HT1080 (cell line): ENCODE results near the gene ATG4D. TPM values are rescaled to one million over a fixed set of nuclear protein-coding genes. Genes with fewer than 3 reads are reported as not detected.

Experiments used
- DNase-seq: peaks from one replicate; pipeline ENCODE4 v3.0.0-alpha.2; 2015; ENCODE audit warnings: low read depth
- polyA plus RNA-seq, 2 experiments: library from polyadenylated mRNA; depleted of rRNA; stranded (reverse); fragments of >200 nt; gene quantifications; 2 replicates each; pipeline ENCODE4 v1.2.3, GENCODE V29; 2015
- total RNA-seq: library from RNA; depleted of rRNA; stranded (reverse); fragments of >200 nt; shearing (Covaris generic); gene quantifications from 2 replicates; pipeline ENCODE4 v1.2.3, GENCODE V29; 2014; rRNA removed

The ATG4D gene
- 31.8 and 36.8 TPM in 2 replicates for total RNA-seq
- polyA plus RNA-seq (2015; cell fraction: cytosol; rRNA removed): 25.6 and 28.3 TPM in 2 replicates
- 27.2 and 29.9 TPM in 2 replicates for polyA plus RNA-seq (2015; cell fraction: nucleus; rRNA removed)

- DNase-seq: no peak
Observed at GRCh38 chr19:10543420-10544241, at the start of gene ATG4D. Gene ATG4D (plus strand): TSS chr19:10543904. CDS start chr19:10544091, 187 bp downstream.

DNA sequence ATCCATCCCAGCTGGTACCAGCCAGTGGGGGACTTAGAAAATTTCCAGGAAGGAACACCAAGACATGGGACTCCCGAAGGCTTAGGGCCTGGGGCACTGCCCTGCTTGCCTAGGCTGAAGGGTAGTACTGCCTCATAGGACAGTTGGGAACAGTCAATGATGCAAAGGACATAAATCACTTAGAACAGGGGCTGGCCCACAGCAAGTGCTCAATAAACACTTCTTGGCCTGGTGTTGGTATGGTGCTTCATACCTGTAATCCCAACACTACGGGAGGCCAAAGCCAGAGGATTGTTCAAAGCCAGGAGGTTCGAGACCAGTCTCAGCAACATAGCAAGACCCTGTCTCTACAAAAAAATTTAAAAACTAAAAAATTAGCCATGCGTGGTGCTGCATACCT is 46.3 kb upstream of the ATG4D start:
- no peak for DNase-seq

DNA sequence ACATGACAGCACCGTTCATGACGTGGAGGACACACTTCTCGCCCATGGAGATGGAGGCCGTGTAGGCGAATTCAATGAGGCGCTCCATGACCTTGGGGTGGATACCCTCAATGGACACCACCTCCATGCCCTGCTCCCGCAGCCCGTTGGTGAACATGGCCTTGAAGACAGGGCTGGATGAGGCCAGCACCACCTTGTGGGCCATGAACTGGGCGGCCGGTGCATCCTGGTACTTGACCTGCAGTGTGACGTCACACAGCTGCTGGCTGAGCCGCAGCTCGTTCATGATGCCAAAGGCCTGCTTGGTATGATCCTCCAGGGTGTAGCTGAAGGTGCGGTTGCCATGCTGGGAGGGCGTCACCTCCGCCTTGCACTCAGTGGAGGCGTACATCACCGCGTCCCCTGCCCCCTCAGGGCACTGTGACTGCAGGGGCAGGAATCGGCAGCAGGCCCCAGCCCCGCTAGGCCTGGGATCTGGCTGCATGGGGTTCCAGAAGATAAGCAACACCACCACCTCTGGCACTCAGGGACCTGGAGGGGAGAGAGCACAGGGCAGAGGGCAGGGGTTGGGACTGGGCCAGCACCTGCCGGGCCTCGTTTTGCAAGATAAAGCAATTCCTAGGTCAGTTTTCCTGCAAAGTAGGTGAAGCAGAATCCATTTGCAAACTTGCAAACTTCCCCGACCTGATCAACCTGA is 44.0 kb upstream of the ATG4D start:
- no peak for DNase-seq

- DNase-seq: no peak
Observed at GRCh38 chr19:10500247-10500592, 43.5 kb upstream of the ATG4D start.

- peak; percentile 52 for DNase-seq
Observed at GRCh38 chr19:10501971-10502523, 41.7 kb upstream of the ATG4D start.

DNA sequence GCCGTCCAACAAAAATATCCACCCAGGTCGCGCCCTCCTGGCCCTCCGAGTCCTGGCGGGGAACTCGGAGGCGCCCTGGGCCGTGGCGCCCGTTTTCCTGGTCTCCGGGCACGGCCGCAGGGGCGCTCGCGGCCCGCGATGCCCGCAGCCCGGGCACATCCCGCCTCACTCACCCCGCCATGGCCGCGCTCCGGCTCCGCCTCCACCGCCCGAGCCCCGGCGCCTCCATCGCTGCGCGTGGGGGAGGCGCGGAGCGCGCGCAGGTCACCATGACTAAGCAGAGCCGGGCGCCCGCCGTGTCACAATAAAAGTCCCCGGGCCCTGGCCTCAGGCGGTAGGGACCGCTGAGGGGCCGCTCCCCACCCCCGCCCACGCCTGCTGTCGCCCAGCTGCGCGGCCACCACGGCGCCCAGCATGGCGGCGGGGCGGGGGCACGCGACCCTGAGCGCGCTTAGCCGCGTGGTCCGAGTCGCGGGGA is 41.1 kb upstream of the ATG4D start:
- DNase-seq: peak; percentile 89

- DNase-seq: peak; percentile 21
Observed at GRCh38 chr19:10503002-10503789, 40.5 kb upstream of the ATG4D start, which contains the start of gene KEAP1. Gene KEAP1 (minus strand): TSS chr19:10503356. CDS start chr19:10500033, 3,323 bp downstream.

DNA sequence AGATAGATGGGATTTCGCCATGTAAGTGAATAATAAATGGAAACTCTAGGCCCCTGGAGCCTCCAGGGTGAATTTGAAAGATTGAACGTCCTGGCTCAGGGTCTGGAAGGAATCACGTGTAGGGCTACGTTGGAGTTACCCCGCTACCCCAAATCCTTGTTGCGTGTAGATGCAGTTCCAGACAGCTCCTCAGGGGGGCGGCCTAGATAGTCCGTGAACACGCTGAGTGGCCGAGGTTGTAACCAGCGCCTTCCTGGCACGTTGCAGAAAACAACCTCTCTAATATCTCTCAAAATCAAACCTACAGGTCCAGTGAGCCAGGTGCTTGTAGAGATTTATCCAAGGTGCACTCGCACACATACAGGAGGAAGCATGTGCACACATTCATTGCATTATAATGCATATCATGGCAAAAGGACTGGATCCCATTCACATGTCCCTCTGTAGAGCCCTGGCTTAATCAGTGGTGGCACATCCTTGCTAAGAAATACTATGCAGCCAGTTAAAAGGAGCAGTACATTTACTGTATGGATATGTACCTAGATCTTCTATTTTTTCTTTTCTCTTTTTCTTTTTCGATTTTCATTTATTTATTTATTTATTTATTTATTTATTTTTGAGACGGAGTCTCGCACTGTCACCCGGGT is 38.0 kb upstream of the ATG4D start:
- peak; percentile 30 for DNase-seq

DNA sequence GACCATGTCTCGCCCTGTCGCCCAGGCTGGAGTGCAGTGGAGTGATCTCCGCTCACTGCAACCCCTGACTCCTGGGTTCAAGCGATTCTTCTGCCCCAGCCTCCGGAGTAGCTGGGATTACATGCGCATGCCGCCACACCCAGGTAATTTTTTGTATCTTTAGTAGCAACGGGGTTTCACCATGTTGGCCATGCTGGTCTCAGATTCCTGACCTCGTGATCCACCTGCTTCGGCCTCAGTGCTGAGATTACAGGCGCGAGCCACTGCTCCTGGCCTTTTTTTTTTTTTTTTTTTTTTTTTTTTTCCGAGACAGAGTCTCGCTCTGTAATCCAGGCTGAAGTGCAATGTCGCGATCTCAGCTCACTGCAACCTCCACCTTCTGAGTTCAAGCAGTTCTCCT is 35.7 kb upstream of the ATG4D start:
- DNase-seq: no peak

GRCh38 chr19:10508707-10509106 is 35.0 kb upstream of the ATG4D start:
- peak; percentile 50 for DNase-seq

- DNase-seq: no peak
Observed at GRCh38 chr19:10510301-10510802, 33.4 kb upstream of the ATG4D start.

GRCh38 chr19:10513223-10513622 is 30.5 kb upstream of the ATG4D start:
- DNase-seq: no peak

DNA sequence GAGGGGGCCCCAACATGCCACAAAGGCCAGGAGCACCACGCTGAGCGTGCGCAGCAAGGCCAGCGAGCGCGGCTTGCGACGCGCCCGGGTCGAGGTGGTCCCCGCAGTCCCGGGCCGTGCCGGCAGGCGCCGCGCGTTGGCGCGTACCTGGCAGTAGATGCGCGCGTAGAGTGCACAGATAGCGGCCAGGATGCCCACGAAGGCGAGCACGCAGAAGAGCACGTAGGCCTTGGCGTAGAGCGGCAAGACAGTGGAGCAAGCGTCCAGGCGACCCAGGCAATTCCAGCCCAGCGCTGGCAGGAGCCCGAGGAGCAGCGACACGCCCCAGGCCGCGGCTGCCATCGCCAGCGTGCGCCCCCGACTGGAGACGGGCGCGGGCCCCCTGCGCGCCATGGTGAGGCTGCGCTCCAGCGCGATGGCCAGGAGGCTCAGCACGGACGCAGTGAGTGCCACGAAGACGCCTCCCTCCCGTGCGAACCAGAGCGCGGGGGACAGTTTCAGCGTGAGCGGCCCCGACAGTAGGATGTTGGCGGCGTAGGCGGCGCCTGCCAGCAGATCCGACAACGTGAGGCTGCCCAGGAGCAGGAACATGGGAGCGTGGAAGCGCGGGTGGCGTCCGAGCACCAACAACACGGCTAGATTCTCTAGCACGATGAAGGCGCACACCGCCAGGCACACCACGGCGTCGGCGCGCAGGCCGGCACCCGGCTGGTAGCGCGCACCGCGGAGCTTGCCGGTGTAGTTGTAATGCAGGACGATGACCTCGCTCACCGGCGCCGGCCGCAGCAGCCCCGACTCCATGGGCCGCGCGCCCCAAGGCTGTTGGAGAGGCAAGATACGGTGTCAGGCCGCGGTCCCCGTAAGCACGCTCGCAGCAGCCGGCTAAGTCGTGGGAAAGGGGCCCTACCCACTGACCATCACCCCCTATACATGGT is 29.2 kb upstream of the ATG4D start:
- no peak for DNase-seq

DNA sequence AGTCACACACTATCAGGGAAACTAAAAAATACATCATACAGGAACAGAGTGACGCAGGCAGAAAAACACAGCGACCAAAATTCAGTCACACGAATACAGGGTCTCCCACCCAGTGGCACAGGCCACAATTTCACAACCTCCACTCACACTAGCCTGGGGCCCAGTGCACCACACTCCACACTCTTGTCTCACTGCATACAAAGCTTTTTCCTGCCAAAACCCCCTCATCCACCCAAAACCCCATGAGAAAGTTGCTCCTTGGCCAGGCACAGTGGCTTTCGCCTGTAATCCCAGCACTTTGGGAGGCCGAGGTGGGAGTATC is 27.7 kb upstream of the ATG4D start:
- no peak for DNase-seq

- no peak for DNase-seq
Observed at GRCh38 chr19:10516671-10517286, 26.9 kb upstream of the ATG4D start.

DNA sequence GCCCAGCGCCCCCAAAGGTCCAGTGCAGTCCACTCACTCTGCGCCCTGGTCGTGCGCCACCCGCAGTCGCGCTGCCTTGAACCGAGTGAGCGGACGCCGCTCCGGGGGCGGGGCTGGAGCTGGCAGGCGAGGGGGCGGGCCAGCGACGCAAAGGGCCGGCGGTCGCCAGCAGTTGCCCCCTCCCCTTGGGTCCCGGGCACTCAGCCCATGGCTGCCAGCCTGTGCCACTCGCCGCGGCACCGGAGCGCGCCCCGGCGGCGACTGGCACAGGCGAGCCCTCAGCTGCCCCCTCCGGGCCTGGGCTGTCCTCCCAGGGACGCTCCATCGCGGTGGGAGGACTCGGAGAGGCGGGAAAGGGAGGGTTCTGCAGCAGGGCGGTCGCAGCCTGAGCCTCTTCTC is 26.3 kb upstream of the ATG4D start, which contains the start of gene S1PR5:
Gene S1PR5 (minus strand): TSS at position 87 of the 399 bp plus-strand sequence. CDS start 2,436 bp downstream, outside the sequence.
- no peak for DNase-seq

DNA sequence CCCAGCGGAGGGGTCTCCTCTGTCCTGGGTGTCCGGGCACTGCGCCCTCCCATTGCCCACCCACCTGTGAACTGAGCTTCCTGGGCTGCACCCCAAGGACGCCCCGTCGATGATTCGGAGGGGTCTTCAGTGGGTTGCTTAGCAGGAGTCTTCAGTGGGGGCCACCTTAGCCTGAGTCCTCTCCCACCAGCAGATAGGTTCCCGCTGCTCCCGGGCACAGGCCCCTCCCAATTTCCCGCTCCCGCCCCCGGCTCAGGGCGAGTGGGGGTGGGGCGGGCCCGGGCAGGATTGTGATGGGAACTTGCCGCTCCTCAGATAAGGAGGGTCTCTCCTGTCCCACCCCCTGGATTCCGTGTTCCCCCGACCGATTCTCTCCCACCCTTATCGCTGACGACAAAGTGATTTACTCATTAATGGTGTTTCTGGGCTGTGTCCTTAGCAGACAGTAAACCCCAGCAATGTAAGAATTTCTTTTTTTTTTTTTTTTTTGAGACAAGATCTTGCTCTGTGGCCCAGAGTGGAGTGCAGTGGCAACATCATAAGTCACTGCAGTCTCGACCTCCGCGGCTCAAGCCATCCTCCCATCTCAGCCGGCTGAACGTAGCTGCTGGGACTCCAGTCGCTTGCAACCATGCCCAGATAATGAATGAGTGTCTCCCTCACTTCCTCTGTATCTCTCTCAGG is 25.8 kb upstream of the ATG4D start:
- no peak for DNase-seq
